Heart left ventricle (tissue), 16 donors: ENCODE measurements around the gene SOST. TPM values are rescaled to one million over a fixed set of nuclear protein-coding genes. Genes with fewer than 3 reads are reported as not detected.

Source experiments
- ATAC-seq, 4 donors: fragments of 200-7000 bp; cut with Tn5 transposase; one replicate each; pipeline ENCODE4 v1.9.1; 2020 to 2022; ENCODE audit warnings: moderate library complexity in 4 of 4, mild to moderate bottlenecking in 3 of 4, moderate number of reproducible peaks in 1 of 4
- DNase-seq, 5 donors: peaks; one replicate each; pipeline ENCODE4 v3.0.0-alpha.2; 2020
- H3K27ac ChIP-seq, 12 donors: fragments of 200-600 bp; sonication (generic) in 4 of 12; one replicate each; pipeline versions ENCODE4 v1.5.0 to v1.8.0; 2016 to 2022; ENCODE audit warnings: mild to moderate bottlenecking in 2 of 12
- H3K27me3 ChIP-seq, 9 donors: fragments of 200-600 bp; sonication (generic) in 2 of 9; one replicate each; pipeline versions ENCODE4 v1.5.1 to v1.8.0; 2016 to 2022; ENCODE audit warnings: mild to moderate bottlenecking in 3 of 9
- H3K36me3 ChIP-seq, 9 donors: fragments of 200-600 bp; sonication (generic) in 2 of 9; one replicate each; pipeline versions ENCODE4 v1.5.0 to v1.8.0; 2018 to 2022; ENCODE audit warnings: mild to moderate bottlenecking in 2 of 9
- H3K4me1 ChIP-seq, 12 donors: fragments of 200-600 bp; sonication (generic) in 4 of 12; one replicate each; pipeline versions ENCODE4 v1.5.0 to v1.8.0; 2016 to 2022; ENCODE audit warnings: mild to moderate bottlenecking in 3 of 12
- H3K4me3 ChIP-seq, 12 donors: fragments of 200-600 bp; sonication (generic) in 4 of 12; one replicate each; pipeline versions ENCODE4 v1.5.0 to v1.8.0; 2017 to 2022; ENCODE audit warnings: mild to moderate bottlenecking in 9 of 12, moderate library complexity in 4 of 12
- H3K9me3 ChIP-seq, 12 donors: fragments of 200-600 bp; sonication (generic) in 4 of 12; one replicate each; pipeline versions ENCODE4 v1.5.0 to v1.8.0; 2016 to 2022; ENCODE audit warnings: mild to moderate bottlenecking in 1 of 12
- POLR2A ChIP-seq, 2 donors: fragments of 450-650 bp; IDR thresholded peaks; one replicate each; pipeline ENCODE4 v1.6.1; 2017; ENCODE audit warnings: antibody characterized with exemption in 2 of 2, mild to moderate bottlenecking in 2 of 2, moderate library complexity in 2 of 2
- WGBS, 4 donors: extraction: QIAGEN DNeasy Blood & Tissue Kit in 2 of 4; methylation state at CpG; one replicate each; pipeline versions ENCODE4 v1.1.5 to v1.1.7; 2013 to 2018; 5-methylcytosine and 5-hydroxymethylcytosine counted together
- intact Hi-C, 10 donors: fragments of 100-400 bp; cut with DNase I; formaldehyde crosslinking; loops; one replicate each; pipeline versions ENCODE4 v1.11.1 to v1.14.2; 2022
- polyA plus RNA-seq, 2 donors: library from polyadenylated mRNA; stranded (reverse); fragments of 200-250 nt; gene quantifications; one replicate each; pipeline ENCODE4 v1.2.3, GENCODE V29; 2013
- total RNA-seq, 9 donors: library from RNA; depleted of rRNA in 2 of 9; stranded (reverse); fragments of >200 nt in 2 of 9; fragmentation: NEBNext Ultra II Directional in 3 of 9; extraction: Animal tissue kit (Norgen Biotek cat#: 25700) in 3 of 9; gene quantifications; one replicate each; pipeline versions ENCODE4 v1.1.0 to v1.2.4, GENCODE V29; 2016 to 2023
- TF ChIP-seq, protein P1 (sequence below), 12 donors: fragments of 200-600 bp; sonication (generic) in 4 of 12; IDR thresholded peaks; one replicate each; pipeline versions ENCODE4 v1.5.0 to v1.8.0; 2018 to 2022; ENCODE audit warnings: antibody characterized with exemption in 12 of 12, mild to moderate bottlenecking in 5 of 12
- donor health status: ischemic (EF 13 %, LVEDD 7.1; RV severe dilation, severe dysfunction).
- donor health status: healthy with polysubstance abuse.
- donor health status: DM: no; HTN: yes; CAD: no.
- donor health status: DM: no; HTN: no; CAD: no.
- donor health status: ischemic (EF 25% LVEDD 6.9; RV normal size, moderate dysfunction).
- donor health status: ischemic (EF 25% LVEDD 5.7; RV mildly dilated, moderate dysfunction).
- donor health status: healthy.
- donor health status: DM: yes; HTN: yes; CAD: no.
- donor health status: ischemic (EF 35%, LVEDD 5.7; RV mildly dilated, moderate dysfunction).
- donor health status: nonischemic (EF 11% LVEDD 7.7; RV severe dilation, severe dysfunction).
- donor health status: DM: yes; HTN: yes; CAD: no.
- donor health status: PGD.
- donor health status: ischemic (EF 29% LVEDD 5.4; RV normal size, mild dysfunction).
- donor health status: nonischemic (EF 23%, LVEDD 6.1; RV moderate dilation, normal function).

SOST gene
- total and polyA plus RNA-seq, 11 donors: not detected

DNA sequence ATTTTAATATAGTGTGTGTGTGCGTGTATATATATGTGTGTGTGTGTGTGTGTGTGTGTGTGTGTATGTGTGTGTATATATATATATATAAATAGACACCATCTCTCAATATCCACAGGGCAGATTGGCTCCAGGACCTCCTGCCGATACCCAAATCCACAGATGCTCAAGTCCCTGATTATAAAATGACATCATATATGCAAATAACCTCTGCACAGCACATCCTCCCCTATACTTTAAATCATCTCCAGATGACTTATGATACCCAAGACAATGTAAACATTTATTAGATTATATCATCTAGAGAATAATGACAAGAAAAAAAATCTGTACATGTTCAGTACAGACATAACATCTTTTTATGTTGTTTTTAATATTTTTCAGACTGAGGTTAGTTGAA is 12.4 kb upstream of the SOST start:
- WGBS, 4 donors: 65 to 91% (median 77%) methylated on average over 2 of the region's 2 CpGs
- intact Hi-C loops: no loop called here
- no peak overlapping the region for H3K27ac ChIP-seq
- no peaks in the 10 kb centered on the region for H3K9me3 ChIP-seq
- H3K36me3 ChIP-seq: peaks cover 0 to 98% (median 84%) of the 10 kb centered on the region in 9 donors
- H3K4me1 ChIP-seq: peaks cover 0 to 91% (median 41%) of the 10 kb centered on the region in 12 donors
- H3K4me3 ChIP-seq: no peak overlapping the region
- ATAC-seq: no peak
- H3K27me3 ChIP-seq: no peaks in the 10 kb centered on the region
- TF ChIP-seq, protein P1, sequence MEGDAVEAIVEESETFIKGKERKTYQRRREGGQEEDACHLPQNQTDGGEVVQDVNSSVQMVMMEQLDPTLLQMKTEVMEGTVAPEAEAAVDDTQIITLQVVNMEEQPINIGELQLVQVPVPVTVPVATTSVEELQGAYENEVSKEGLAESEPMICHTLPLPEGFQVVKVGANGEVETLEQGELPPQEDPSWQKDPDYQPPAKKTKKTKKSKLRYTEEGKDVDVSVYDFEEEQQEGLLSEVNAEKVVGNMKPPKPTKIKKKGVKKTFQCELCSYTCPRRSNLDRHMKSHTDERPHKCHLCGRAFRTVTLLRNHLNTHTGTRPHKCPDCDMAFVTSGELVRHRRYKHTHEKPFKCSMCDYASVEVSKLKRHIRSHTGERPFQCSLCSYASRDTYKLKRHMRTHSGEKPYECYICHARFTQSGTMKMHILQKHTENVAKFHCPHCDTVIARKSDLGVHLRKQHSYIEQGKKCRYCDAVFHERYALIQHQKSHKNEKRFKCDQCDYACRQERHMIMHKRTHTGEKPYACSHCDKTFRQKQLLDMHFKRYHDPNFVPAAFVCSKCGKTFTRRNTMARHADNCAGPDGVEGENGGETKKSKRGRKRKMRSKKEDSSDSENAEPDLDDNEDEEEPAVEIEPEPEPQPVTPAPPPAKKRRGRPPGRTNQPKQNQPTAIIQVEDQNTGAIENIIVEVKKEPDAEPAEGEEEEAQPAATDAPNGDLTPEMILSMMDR (IDR thresholded peaks at IDR 0.05): no peak
- TF ChIP-seq POLR2A (IDR thresholded peaks at IDR 0.05): no peak
- no peak for DNase-seq

DNA sequence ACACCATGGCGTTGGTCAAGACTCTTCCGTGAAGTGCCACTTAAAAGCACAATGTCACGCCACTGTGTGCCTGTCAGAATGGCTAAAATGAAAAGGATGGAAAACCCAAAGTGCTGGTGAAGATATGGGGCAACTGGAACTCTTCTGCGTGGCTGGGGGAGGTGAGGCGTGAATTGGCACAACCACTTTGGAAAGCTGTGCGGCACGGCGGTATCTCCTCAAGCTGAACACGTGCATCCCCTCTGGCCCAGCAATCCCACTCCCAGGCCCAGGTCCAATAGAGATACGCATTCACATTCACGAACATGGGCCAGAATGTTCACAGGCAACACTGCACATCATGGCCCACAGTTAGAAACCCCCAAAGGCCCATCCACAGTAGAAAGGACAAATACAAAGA is 11.3 kb upstream of the SOST start:
- H3K4me3 ChIP-seq: no peak overlapping the region
- H3K9me3 ChIP-seq: no peaks in the 10 kb centered on the region
- H3K4me1 ChIP-seq: peaks cover 0 to 90% (median 33%) of the 10 kb centered on the region in 12 donors
- H3K27me3 ChIP-seq: no peaks in the 10 kb centered on the region
- WGBS, 4 donors: 76 to 84% (median 78%) methylated on average over 11 of the region's 11 CpGs
- H3K27ac ChIP-seq: peak overlapping the region in 7 of 12 donors; percentile 10 to 81 (median 43)
- TF ChIP-seq, protein P1 (IDR thresholded peaks at IDR 0.05): no peak
- no peak for TF ChIP-seq POLR2A (IDR thresholded peaks at IDR 0.05)
- H3K36me3 ChIP-seq: peaks cover 0 to 96% (median 82%) of the 10 kb centered on the region in 9 donors
- ATAC-seq: peak in 3 of 4 donors; percentile 5 to 21 (median 19)
- intact Hi-C loops: loop anchor here in 2 of 10 donors (10.0 kb wide), 1 partner anchor 195 kb away; no protein-coding TSS in a partner anchor
- peak in 1 of 5 donors; percentile 35 for DNase-seq

DNA sequence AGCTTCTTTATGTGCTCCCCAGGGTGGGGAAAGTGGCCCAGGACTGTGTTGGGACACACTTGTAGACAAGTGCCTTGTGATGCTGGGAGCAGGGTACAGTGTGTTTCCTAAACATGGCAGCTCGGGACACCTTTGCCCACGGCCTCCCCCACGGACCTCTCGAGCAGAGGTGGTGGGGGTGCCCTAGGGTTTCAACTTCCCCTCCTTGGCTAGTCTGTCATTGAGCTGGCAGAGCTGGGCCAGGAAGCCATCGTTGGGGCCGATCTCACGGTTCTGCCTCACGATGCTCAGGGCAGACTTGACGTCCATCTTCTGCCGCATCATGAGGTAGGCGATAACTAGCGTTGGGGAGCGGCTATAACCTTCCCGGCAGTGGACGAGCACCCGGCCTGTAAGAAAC is 10.8 kb upstream of the SOST start:
- Histone ChIP-seq H3K36me3 (peaks cover 0 to 93% (median 79%) of the 10 kb centered on the region in 9 donors), H3K4me1 (peaks cover 0 to 90% (median 31%) of the 10 kb centered on the region in 12 donors), H3K9me3 (no peaks in the 10 kb centered on the region), H3K4me3 (no peak overlapping the region), H3K27ac (peak overlapping the region in 8 of 12 donors; percentile 20 to 81 (median 58)), H3K27me3 (no peaks in the 10 kb centered on the region)
- ATAC-seq: peak in 3 of 4 donors; percentile 1 to 4 (median 2)
- no peak for DNase-seq
- TF ChIP-seq, protein P1 (IDR thresholded peaks at IDR 0.05): no peak
- no peak for TF ChIP-seq POLR2A (IDR thresholded peaks at IDR 0.05)
- WGBS, 4 donors: 91 to 93% (median 92%) methylated on average over 15 to 16 of the region's 16 CpGs
- intact Hi-C loops: loop anchor here in 2 of 10 donors (10.0 kb wide), 1 partner anchor 195 kb away; no protein-coding TSS in a partner anchor

DNA sequence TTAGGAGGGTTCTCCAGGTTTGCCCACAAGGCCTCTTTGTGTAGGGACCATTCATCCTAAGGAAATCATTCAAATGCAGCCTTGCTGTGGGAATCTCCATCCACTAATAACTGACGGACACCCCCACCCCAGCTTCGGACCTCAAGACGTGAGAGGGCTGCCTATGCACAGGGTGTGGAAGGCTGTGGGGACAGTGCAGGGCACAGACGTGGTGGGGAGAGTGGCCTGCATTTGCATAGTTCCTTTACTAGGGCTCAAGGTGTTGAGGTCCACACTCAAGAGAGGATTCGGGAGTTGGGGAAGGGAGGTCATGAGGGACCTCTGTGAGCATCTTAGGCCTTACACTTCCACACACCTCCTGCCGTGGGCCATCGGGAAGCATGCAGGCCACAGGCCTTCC is 10.4 kb upstream of the SOST start:
- Histone ChIP-seq H3K4me1 (peaks cover 0 to 89% (median 31%) of the 10 kb centered on the region in 12 donors), H3K27ac (peak overlapping the region in 9 of 12 donors; percentile 29 to 81 (median 53)), H3K9me3 (no peaks in the 10 kb centered on the region), H3K36me3 (peaks cover 0 to 88% (median 76%) of the 10 kb centered on the region in 9 donors), H3K27me3 (no peaks in the 10 kb centered on the region), H3K4me3 (no peak overlapping the region)
- DNase-seq: no peak
- intact Hi-C loops: loop anchor here in 2 of 10 donors (10.0 kb wide), 1 partner anchor 194 kb away; no protein-coding TSS in a partner anchor
- no peak for TF ChIP-seq POLR2A (IDR thresholded peaks at IDR 0.05)
- TF ChIP-seq, protein P1 (IDR thresholded peaks at IDR 0.05): no peak
- ATAC-seq: peak in 2 of 4 donors; percentile 4
- 83 to 91% (median 87%) methylated on average over 7 of the region's 7 CpGs for WGBS, 4 donors
